Measurements from ENCODE around the gene H6PD.

The H6PD gene, protein sequence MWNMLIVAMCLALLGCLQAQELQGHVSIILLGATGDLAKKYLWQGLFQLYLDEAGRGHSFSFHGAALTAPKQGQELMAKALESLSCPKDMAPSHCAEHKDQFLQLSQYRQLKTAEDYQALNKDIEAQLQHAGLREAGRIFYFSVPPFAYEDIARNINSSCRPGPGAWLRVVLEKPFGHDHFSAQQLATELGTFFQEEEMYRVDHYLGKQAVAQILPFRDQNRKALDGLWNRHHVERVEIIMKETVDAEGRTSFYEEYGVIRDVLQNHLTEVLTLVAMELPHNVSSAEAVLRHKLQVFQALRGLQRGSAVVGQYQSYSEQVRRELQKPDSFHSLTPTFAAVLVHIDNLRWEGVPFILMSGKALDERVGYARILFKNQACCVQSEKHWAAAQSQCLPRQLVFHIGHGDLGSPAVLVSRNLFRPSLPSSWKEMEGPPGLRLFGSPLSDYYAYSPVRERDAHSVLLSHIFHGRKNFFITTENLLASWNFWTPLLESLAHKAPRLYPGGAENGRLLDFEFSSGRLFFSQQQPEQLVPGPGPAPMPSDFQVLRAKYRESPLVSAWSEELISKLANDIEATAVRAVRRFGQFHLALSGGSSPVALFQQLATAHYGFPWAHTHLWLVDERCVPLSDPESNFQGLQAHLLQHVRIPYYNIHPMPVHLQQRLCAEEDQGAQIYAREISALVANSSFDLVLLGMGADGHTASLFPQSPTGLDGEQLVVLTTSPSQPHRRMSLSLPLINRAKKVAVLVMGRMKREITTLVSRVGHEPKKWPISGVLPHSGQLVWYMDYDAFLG

DNA sequence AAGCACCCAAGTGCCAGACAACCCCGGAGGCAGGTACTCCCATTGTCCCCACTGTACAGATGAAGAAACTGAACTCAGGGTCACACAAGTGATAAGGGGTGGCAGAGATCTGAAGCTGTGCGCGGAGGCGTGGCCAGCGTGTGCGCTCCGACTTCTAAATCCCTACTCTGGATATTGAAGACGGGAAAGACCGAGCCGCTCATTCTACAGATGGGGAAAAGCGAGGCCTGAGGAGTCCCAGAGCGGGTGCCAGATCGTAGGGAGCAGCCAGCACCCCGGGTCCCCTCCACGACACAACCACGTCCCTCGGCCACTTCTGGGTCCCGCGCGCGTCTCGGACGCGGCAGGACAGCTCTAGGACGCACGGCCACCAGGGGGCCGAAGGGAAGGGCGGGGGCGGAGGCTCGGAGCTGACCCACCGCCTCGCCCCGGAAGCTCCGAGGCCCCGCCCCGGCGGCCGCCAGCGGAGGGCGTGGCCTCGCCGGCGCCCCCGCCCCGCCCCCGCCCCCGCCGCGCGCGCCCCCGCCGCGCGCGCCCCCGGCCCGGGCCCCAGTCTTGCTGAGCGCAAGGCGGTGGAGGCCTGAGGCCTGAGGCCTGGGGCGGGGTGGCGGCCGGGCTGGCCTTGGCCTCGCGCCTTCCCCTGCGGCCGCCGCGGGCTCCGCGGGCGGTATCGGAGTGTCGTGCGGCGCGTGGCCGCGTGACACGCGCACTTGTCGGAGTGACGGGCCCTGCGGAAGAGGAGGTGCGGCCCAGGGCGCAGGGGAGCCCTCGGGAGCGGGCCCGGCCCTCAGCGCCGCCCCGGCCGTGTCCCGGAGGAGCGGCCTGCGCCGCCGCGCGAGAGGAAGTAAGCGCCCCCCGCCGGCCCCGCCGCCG is at the start of gene H6PD:
Gene H6PD, plus strand, starts transcription at position 552 of the 873 bp plus-strand sequence. CDS start 10,161 bp downstream, outside the sequence.
- in situ Hi-C loops (cut with HindIII; ENCODE audit: low sequenced_read_pairs) = no loop called here

DNA sequence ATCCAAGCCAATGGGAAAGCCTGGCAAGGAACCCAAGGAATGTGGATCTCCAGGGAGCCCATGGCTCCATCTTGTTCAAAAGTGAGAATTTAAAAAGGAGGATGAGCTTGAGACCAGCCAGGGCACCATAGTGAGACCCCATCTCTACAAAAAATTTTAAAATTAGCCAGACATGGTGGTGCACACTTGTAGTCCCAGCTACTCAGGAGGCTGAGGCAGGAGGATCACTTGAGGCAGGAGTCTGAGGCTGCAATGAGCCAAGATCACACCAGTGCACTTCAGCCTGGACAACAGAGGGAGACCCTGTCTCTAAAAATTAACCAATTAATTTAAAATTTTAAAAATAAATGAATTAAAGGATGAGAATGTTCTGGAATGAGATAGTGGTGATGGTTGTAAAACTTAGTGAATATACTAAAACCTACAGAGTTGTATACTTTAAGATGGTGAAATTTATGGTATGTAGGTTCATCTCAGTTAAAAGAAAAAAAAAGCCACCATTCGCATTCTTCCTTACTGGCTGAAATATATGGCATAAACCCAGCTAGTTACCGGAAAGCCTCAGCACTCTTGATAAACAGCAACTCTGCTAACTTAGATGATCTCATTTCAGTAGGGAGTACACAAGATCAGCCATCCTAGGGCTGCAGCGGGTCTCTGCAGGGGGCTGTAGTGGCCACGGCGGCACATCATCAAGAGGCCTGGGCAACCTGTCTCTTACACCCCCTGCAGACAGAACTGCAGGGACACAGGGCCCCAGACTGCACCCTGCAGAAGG is 48.3 kb upstream of the H6PD start:
- in situ Hi-C loops (cut with HindIII; ENCODE audit: low sequenced_read_pairs) = no loop called here

DNA sequence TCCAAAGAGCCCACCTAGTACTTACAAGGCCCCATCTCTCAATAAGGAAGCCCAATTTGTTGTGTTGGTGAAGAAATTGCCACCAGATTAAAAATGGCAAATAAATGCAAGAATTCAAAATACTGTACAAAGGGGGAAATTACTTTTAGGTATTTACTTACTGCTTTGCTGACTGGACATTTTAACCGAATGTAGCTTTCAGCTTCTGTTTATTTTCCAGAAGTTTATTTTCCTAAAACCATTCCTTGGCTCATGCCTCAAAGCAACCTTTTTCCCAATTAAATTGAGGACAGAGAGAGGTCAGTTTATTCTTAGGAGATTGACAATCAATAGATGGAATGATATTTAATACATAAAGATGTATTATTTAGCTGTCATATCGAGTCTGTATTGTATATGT is 47.6 kb upstream of the H6PD start:
- in situ Hi-C loops (cut with HindIII; ENCODE audit: low sequenced_read_pairs) = no loop called here

DNA sequence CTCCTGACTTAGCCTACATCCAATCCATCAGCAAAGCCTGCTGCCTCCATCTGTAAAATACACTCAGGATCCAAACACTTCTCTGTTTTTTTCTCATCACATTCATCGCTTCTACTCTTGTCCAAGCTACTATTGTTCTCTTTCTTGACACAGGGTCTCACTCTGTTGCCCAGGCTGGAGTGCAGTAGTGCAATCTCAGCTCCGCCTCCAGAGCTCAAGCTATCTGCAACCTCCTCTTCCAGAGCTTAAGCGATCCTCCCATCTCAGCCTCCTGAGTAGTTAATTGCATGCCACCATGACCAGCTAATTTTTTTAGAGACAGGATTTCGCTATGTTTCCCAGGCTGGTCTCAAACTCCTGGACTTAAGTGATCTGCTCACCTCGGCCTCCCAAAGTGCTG is 44.3 kb upstream of the H6PD start:
- in situ Hi-C loops (cut with HindIII; ENCODE audit: low sequenced_read_pairs) = no loop called here

DNA sequence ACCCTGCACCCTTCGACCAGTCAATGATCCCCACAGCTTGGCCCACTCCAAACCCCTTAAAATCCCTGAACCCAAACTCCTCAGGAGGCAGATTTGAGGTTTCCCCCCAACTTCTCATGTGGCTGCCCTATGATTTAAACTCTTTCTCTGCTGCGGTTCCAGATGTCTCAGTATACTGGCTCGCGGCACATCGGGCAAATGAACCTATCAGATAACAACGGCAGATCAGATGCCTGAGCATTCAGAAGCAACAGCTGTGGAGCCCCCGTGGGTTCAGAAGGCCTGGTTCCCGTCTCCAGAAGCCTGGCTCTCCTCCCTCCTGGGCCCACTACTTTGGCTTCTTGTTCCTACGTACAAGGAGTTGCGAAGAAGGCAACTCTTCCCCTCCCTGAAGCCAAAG is 43.3 kb upstream of the H6PD start:
- in situ Hi-C loops (cut with HindIII; ENCODE audit: low sequenced_read_pairs) = no loop called here

DNA sequence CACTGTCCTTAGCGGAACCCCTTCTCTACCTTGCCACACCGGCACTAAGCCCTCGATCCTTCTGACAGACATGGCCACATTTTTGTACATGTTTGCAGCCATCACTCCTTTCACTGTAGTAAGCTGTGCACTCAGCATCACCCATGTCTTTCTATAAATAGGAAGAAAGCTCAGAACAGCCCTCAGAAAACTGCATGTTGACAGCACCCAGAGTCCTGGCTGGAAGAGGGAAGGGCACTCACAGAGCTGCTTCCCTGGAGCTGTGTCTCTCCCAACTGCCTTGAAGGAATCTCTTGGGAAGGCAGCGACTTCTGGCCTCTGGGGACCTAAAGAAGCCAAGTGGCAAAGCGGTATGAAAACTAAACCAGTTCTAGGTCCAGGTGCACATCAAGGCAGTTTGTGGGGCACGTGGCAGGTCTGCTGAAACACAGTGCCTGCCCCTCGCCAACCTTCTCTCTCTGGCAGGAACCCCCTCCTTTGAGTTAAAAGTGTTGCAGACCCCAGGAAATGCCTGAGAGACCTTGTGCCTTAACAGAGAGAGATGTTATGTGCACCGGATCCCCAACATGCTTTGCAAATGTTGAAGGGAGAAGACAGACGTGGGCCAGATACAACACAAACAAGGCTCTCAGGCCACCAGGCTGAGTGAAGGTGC is 41.9 kb upstream of the H6PD start:
- in situ Hi-C loops (cut with HindIII; ENCODE audit: low sequenced_read_pairs) = no loop called here

DNA sequence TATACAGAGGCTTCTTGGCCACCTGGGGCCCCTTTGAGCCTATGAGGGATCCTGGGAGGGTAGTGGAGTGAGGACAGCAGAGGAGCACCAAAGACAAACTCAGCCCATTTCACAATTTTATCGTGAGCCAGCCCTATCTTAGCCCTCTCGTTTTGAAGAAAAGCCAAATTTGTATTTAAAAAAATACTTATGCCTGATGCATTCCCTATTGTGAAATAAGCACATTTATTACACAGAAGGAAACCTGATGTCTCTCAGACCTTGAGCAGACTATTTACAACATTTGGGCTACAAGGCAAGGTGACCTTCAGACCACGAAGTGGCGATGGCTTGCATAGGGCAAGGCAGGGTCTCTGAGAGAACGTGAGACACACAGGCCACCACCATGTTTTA is 41.3 kb upstream of the H6PD start:
- in situ Hi-C loops (cut with HindIII; ENCODE audit: low sequenced_read_pairs) = no loop called here

DNA sequence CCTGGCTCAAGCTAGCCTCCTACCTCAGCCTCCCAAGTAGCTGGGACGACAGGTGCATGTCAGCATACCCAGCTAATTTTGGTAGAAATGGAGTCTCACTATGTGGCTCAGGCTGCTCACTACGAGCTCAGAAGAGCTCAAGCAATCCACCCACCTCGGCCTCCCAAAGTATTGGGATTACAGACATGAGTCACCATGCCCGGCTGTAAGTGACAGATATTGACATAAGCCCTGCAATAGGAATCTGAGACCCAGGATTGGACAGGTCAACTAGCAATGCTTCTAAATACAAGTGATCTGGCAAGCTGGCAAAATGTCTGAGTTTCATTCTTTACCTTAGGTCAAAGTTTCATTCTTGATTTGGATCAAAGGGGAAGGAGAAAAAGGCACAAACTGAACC is 40.5 kb upstream of the H6PD start:
- in situ Hi-C loops (cut with HindIII; ENCODE audit: low sequenced_read_pairs) = no loop called here

DNA sequence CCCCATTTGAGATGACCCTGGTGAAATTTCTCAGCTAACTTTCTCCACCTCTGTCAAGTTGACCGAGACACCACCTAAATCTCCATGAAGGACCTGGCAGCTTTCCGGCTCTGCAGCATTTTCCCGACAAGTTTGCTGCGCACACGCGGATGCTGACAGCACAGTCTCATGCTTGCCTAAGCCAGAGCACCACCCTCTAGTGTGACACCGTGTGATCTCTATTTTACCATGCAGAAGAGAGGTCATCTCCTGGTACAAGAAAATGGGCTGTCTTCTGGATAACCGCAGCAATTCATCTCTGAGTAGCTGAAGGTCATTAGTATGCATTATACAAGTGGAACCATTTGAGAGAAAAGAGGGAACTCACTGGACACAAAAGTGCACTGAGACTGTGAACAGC is 38.9 kb upstream of the H6PD start:
- in situ Hi-C loops (cut with HindIII; ENCODE audit: low sequenced_read_pairs) = no loop called here

DNA sequence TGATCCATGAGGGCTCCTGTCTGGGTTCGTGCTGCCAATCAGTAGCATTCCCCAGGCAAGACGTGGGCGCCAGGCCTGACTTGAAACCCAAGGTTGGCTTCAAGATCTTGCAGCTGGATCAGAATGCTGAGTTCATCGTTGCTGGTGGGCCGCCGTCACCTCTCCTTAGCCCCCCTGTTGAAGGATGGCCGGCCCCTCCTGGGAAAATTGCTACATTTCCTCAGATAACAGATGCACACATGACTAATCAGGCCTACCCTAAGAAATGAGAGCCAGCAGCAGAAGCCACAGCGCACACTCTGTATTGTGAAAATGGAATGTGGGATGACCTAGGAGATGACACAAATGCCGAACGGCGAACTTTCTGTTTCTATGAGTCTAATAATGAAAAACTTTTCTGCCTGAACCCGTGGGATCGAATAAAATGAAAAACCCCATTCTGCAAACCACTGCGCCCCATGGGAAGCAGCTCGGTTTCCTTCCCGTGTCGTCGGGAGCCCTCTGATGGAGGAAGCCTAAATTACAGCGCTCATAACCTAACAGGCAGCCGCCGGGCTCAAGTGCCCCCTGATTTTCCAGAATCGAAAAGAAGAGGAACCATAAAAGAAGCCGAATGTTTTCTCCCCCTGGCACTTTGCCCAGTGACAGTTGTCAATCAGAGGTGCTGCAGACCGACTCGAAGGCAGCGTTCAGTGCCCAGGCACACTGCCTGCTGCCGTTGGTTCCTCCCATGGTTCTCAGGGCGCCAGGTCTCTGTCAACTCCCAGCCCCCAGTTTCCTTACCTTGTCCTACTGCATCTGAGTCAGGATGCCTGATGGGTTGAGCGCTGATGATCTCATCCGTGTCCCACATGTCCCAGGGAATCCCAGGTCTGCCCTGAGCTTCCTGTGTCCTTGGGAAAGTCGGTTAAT is 38.2 kb upstream of the H6PD start:
- in situ Hi-C loops (cut with HindIII; ENCODE audit: low sequenced_read_pairs) = no loop called here

DNA sequence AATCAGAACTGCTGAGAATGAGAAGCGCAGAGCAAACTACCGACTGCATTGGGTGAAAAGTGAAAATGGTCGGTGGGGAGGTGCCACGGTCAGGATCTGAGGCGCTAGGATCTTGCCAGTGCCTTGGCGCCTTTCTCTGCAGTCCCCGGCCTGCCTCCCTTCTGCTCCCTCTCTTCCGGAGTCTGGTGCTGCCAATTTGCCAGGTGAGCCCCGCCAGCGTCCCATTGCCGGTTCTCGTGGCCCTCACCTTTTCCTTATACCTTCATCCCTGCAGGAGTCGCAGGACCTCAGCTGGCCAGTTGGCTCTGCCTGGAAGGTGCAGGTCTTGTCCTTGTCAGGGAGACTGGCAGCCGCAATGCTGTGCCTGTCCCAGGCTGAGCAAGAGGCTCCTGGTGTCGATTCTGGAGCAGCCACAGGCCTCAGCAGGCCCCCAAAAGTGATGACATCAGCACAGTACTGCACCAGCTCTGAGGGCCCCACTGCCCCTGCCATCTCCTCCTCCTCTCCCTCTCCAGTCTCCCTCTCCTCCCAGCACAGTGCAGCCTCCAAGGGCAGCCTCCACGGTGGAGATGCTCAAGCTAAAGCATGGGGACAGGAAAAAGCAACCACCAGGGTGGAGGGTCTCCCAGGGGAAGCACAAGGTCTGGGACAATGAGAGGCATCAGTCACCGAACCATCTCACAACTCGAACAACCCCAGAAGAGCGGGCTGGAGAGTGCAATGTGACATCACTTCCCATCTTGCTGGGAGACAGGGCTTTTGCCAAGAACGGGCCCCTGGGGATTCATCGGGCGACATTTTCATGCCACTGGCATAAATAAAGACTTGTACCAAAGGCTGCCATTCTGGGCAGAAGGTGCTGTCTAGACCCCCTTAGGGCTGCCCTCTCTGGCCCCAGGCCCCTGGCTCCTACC is 37.1 kb upstream of the H6PD start:
- in situ Hi-C loops (cut with HindIII; ENCODE audit: low sequenced_read_pairs) = no loop called here

DNA sequence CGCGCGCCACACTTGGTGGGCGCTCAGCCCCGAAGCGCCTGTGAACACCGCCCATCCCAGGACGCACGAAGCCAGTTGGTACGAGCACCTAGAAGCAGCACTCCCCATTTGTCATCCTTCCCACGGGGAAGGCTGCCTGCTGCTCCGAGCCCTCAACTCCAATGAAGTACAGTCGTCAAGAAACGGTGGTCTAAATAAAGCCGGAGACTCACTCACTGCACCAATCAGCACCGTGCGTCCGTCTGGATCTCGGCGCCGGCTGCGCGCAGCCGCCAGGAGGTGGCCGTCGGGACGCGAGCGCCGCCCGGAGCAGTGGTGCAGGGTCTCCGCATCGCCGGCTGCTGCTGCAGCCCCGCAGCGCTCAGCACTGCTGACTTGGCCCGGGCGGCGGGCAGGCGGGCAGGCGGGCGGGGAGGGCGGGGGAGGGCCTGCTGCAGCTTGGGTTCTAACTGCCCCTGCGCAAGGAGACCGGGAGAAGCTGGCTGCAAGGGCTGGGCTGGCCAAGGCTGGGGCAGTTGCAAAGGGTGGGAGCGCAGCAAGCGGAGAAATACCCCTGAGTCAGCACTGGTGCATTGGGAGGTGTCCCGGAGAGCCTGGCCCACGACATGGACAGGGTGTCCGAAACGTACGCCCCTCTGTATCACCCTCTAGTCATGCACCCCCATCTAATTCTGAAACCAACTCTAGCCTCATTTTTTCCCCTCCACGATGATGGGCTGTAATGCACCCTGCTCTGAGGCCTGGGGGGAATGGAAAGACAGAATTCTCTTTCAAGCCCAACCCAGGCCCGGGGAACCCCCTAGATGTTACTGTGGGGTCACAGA is 35.8 kb upstream of the H6PD start:
- in situ Hi-C loops (cut with HindIII; ENCODE audit: low sequenced_read_pairs) = no loop called here

DNA sequence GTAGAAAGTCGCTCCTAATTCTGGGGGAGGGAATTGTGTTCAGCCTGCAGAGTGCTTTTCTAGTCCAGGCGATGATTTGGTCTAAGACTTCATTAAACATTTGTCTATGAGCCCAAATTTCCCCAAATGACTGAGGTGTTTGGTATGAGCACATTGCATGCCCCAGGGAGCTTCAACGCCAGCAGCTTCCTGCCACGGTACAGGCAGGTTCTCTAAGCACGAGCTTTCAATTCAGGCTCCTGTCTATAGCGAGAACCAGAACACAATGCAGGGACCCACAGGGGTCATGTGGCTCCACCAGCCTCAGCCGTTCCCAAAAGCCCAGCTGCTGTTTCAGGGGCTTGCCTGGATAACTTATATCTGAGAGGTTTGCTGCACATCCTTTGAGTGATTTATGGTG is 34.1 kb upstream of the H6PD start:
- in situ Hi-C loops (cut with HindIII; ENCODE audit: low sequenced_read_pairs) = loop anchor here (10.0 kb wide), 1 partner anchor 56 kb away; no protein-coding TSS in a partner anchor

DNA sequence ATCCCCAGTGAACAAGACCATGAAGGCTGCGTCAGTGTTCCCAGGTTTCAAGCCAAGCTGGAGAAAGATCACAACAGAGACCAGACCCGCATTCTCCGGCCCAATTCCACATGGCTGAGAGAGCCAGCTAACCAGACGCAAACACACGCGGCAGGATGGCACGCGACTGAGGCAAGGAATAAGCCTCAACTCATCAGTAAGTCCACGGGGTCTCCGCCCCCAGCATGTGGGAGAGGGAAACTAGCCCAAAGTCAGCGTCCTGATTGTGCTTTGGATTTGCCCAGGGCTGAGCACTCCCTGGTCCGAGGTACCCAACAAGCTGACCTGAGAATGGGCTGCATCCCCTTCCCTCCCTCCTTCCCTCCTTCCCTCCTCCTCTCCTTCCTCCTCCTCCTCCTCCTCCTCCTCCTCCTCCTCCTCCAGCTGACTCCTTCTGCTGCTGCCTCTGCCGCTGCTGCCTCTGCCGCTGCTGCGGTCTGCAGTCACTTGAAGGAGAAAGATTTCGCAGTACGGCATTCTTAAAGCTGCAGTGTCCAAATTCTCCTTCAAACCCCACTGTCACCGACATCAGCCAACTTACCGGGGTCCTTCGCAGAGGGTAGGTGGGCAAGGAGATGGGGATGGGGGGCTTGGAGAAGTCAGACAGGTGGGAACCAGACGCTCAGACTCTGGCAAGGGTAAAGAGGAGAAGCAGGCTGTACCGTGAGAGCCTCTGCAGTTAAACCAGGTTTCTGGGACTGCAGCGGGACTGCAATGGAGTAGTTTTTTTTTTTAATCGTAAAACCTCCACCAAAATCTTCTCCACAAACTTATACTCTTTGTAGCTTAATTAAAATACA is 33.0 kb upstream of the H6PD start:
- in situ Hi-C loops (cut with HindIII; ENCODE audit: low sequenced_read_pairs) = loop anchor here (10.0 kb wide), 1 partner anchor 57 kb away; no protein-coding TSS in a partner anchor

DNA sequence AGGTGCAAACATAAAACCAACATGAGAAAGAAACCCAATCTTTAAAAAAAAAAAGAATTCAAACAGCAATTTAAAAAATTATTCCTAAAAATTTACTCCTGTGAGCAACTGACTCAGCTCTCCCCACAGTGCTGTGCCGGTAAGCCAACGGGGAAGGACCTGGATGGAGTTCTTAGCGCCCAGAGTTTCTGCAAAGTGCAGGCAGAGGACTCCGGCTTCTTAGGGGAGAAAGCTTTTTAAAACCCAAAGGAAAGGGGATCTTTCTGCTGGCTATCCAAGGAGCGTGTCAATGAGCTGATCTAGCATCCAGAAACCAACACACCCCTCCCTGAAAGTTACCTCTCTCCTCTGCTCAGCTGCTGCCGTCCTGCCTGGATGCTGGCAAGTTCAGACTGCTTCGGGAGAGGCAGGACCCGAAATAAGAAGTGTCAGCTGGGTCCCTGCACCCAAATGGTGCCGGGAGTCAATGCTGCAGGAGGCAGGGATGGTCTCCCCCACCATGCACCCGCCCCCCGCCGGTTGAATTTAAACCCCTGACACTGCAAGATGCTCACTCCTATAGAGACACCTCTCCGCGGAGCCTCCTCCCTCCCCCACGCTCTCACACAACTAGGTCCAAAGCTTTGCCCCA is 32.2 kb upstream of the H6PD start:
- in situ Hi-C loops (cut with HindIII; ENCODE audit: low sequenced_read_pairs) = loop anchor here (10.0 kb wide), 1 partner anchor 58 kb away; no protein-coding TSS in a partner anchor

Data from DLD1 (cell line).